HEK293 (cell line): Measurements from ENCODE around the gene ZNF780B.

Source experiments
- ELK4 ChIP-seq: IDR thresholded peaks from 2 replicates; pipeline ENCODE4 v1.6.1; 2011; ENCODE audit warnings: mild to moderate bottlenecking, low read depth, low read length, borderline replicate concordance
- HOXA7 ChIP-seq: sonication (generic); formaldehyde crosslinking; IDR thresholded peaks from 2 replicates; pipeline ENCODE4 v1.8.1; 2022; ENCODE audit warnings: missing genetic modification reagents, borderline replicate concordance
- INSM2 ChIP-seq: fragments of 450-650 bp; formaldehyde crosslinking; IDR thresholded peaks from 2 replicates; pipeline ENCODE4 v1.5.1; 2016; ENCODE audit warnings: missing biosample characterization, missing genetic modification characterization
- KLF16 ChIP-seq: fragments of 450-650 bp; formaldehyde crosslinking; IDR thresholded peaks from 2 replicates; pipeline ENCODE4 v1.5.1; 2017; ENCODE audit warnings: missing biosample characterization, missing genetic modification characterization
- ZBTB49 ChIP-seq: fragments of 450-650 bp; formaldehyde crosslinking; IDR thresholded peaks from 2 replicates; pipeline ENCODE4 v1.5.1; 2016; ENCODE audit warnings: missing biosample characterization, missing genetic modification characterization, low read depth
- ZNF24 ChIP-seq: fragments of 450-650 bp; formaldehyde crosslinking; IDR thresholded peaks from 2 replicates; pipeline ENCODE4 v1.5.1; 2016; ENCODE audit warnings: missing biosample characterization, missing genetic modification characterization
- ZNF530 ChIP-seq: fragments of 450-650 bp; formaldehyde crosslinking; IDR thresholded peaks from 2 replicates; pipeline ENCODE4 v1.5.1; 2016; ENCODE audit warnings: low read depth, missing biosample characterization, missing genetic modification characterization
- ZNF704 ChIP-seq: fragments of 450-650 bp; formaldehyde crosslinking; IDR thresholded peaks from 2 replicates; pipeline ENCODE4 v1.5.1; 2016; ENCODE audit warnings: missing biosample characterization, missing genetic modification characterization
- TF ChIP-seq, protein P1 (sequence below): fragments of 450-650 bp; formaldehyde crosslinking; IDR thresholded peaks from 2 replicates; pipeline ENCODE4 v1.5.1; 2016; ENCODE audit warnings: missing biosample characterization, missing genetic modification characterization
- TF ChIP-seq, protein P2 (sequence below): fragments of 450-650 bp; formaldehyde crosslinking; IDR thresholded peaks from 2 replicates; pipeline ENCODE4; 2016; ENCODE audit warnings: missing biosample characterization, missing genetic modification characterization

DNA sequence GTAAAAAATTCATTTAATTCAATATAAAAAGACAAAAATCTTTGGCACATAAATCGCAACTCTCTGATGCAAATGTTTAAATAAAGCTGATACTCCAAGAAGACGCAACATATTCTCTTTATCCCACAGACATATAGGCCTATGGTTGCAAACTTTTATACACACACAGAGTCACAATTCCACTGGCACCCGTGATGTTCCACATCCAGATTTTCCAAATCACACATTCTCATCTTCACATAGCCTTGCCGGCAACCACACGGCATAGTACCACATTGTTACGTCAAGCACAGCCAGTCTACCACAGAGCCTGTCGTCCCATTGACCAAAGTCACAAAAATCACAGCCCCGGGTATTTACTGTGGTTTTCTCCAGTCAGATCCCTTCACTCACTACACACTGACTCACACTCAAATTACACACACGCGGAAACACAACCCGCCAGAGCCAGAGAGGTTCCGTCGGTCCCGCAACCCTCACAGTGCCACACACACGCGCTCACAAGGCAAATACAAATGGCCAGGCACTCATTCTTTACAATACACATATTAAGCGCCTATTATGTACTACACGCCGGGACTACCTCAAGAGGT is 59.7 kb downstream of the ZNF780B start:
- TF ChIP-seq HOXA7 (no peak), ZNF24 (tag by site-specific recombination) (no peak; the same call in 1 of the 2 replicates), ZBTB49 (tag by site-specific recombination) (no peak), ZNF530 (tag by site-specific recombination) (no peak; the same call in 1 of the 2 replicates), ELK4 (no peak), ZNF704 (tag by site-specific recombination) (no peak), INSM2 (tag by site-specific recombination) (no peak), KLF16 (tag by site-specific recombination) (no peak; the same call in 1 of the 2 replicates)
- TF ChIP-seq, protein P1, sequence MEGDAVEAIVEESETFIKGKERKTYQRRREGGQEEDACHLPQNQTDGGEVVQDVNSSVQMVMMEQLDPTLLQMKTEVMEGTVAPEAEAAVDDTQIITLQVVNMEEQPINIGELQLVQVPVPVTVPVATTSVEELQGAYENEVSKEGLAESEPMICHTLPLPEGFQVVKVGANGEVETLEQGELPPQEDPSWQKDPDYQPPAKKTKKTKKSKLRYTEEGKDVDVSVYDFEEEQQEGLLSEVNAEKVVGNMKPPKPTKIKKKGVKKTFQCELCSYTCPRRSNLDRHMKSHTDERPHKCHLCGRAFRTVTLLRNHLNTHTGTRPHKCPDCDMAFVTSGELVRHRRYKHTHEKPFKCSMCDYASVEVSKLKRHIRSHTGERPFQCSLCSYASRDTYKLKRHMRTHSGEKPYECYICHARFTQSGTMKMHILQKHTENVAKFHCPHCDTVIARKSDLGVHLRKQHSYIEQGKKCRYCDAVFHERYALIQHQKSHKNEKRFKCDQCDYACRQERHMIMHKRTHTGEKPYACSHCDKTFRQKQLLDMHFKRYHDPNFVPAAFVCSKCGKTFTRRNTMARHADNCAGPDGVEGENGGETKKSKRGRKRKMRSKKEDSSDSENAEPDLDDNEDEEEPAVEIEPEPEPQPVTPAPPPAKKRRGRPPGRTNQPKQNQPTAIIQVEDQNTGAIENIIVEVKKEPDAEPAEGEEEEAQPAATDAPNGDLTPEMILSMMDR: no peak
- TF ChIP-seq, protein P2, sequence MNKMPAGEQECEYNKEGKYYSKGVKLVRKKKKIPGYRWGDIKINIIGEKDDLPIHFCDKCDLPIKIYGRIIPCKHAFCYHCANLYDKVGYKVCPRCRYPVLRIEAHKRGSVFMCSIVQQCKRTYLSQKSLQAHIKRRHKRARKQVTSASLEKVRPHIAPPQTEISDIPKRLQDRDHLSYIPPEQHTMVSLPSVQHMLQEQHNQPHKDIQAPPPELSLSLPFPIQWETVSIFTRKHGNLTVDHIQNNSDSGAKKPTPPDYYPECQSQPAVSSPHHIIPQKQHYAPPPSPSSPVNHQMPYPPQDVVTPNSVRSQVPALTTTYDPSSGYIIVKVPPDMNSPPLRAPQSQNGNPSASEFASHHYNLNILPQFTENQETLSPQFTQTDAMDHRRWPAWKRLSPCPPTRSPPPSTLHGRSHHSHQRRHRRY (tag by site-specific recombination): no peak
